Ishikawa (cell line): Measurements from ENCODE around the gene ESYT2.

ENCODE experiments used
- CEBPB ChIP-seq: IDR thresholded peaks from 2 replicates; pipeline ENCODE4 v1.6.1; 2012
- CREB1 ChIP-seq: IDR thresholded peaks from 2 replicates; pipeline ENCODE4 v1.6.1; 2012; ENCODE audit warnings: low read depth
- FOXM1 ChIP-seq: IDR thresholded peaks from 2 replicates; pipeline ENCODE4 v1.6.1; 2012; ENCODE audit warnings: low read depth, borderline replicate concordance
- MAX ChIP-seq: IDR thresholded peaks from 2 replicates; pipeline ENCODE4 v1.6.1; 2012
- NFIC ChIP-seq: IDR thresholded peaks from 2 replicates; pipeline ENCODE4 v1.6.1; 2012
- TAF1 ChIP-seq: IDR thresholded peaks from 2 replicates; pipeline ENCODE4 v1.6.1; 2012; ENCODE audit warnings: low read depth, mild to moderate bottlenecking
- TCF12 ChIP-seq: IDR thresholded peaks from 2 replicates; pipeline ENCODE4 v1.6.1; 2012; ENCODE audit warnings: low read depth
- TEAD4 ChIP-seq: IDR thresholded peaks from 2 replicates; pipeline ENCODE4 v1.6.1; 2012

- TF ChIP-seq TEAD4, result no peak
- TF ChIP-seq FOXM1, result no peak
- no peak for TF ChIP-seq TAF1
- no peak for TF ChIP-seq MAX
- TF ChIP-seq CREB1, result no peak
- no peak for TF ChIP-seq CEBPB
- no peak for TF ChIP-seq NFIC
- TF ChIP-seq TCF12, result no peak
Observed at GRCh38 chr7:158805937-158806336, 23.4 kb downstream of the ESYT2 start.
